GM12864 (cell line): Measurements from ENCODE around the gene HSBP1L1.
"Not testable (repeated sequence)": the region's sequence is repeated elsewhere in the genome, so short reads cannot be mapped to it uniquely, and the experiment has no call there.

Experiments used
- DNase-seq: peaks from one replicate; pipeline ENCODE4 v3.0.0-alpha.2; 2011; ENCODE audit warnings: low read depth
- H3K4me3 ChIP-seq: 2 replicates; pipeline ENCODE4 v1.5.1; 2011; ENCODE audit warnings: mild to moderate bottlenecking, low read depth, low read length, control low read depth
- CTCF ChIP-seq: IDR thresholded peaks from 2 replicates; pipeline ENCODE4 v1.5.1; 2011; ENCODE audit warnings: low read depth, mild to moderate bottlenecking, moderate library complexity, low read length, control low read depth, inconsistent platforms; ENCODE audit errors: missing control alignments

Gene HSBP1L1

GRCh38 chr18:79955302-79956075 lies 9.0 kb upstream of the HSBP1L1 start:
- no peak for TF ChIP-seq CTCF
- no peak for DNase-seq
- H3K4me3 ChIP-seq, result no peak overlapping the region

GRCh38 chr18:79956276-79956675 lies 8.2 kb upstream of the HSBP1L1 start:
- TF ChIP-seq CTCF, result no peak
- H3K4me3 ChIP-seq, result no peak overlapping the region
- DNase-seq, result no peak

DNA sequence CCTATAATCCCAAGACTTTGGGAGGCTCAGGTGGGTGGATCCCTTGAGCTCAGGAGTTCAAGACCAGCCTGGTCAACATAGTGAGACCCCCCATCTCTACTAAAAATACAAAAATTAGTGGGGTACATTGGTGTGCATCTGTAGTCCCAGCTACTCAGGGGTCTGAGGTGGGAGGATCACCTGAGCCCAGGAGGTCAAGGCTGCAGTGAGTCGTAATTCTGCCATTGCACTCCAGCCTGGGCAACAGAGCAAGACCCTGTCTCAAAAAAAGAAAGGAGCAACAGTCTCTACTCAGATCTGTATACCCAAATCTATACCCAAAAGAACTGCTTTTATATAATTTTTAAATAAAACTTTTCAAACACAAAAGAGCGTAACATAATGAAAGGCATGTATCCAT lies 5.5 kb upstream of the HSBP1L1 start:
- DNase-seq, result no peak
- TF ChIP-seq CTCF, result no peak
- no peak overlapping the region for H3K4me3 ChIP-seq

GRCh38 chr18:79960161-79960801 lies 4.2 kb upstream of the HSBP1L1 start:
- DNase-seq, H3K4me3 ChIP-seq: not testable (repeated sequence)

GRCh38 chr18:79960921-79961526 lies 3.4 kb upstream of the HSBP1L1 start:
- no peak for TF ChIP-seq CTCF
- DNase-seq, result no peak

DNA sequence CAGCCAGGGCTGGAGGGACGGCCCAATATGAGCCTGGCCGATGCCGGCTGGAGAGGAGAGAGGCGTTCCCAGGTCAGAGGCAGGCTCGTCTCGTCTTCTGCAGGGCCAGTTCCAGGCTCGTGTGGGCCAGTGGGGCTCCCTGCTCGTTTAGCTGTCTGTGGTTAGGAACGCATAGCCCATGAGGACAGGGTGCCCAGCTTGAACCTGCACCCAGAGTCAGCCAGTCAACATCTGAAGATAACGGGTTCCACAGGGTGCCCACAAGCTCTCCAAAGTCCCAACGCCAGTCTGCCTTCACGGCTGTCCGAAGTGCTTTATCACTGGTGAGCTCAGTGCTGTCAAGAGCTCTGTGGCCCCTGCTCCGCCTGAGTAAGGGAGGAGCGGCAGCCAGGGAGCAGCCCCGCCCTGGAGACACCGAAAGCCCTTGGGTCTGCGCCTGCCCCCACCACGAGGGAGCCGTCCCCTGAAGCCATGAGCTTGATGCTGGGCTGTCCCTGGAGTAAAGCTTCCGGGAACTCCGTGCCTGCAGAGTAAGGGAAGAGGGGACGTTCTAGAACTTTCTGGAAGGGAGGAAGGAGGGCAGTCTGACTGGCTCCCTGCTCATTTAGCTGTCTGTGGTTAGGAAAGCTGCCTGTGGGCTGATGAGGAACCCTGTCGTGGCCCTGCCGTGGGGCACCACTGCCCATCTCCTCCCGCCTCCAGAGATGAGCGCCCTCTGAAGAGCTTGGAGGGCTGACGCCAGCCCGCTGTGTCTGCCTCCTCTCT lies 2.7 kb upstream of the HSBP1L1 start:
- TF ChIP-seq CTCF, result no peak
- DNase-seq, result no peak
- H3K4me3 ChIP-seq, result no peak overlapping the region

More at GRCh38 chr18:79960921-79961526, 3.4 kb upstream of the HSBP1L1 start:
- no peak overlapping the region for H3K4me3 ChIP-seq

GRCh38 chr18:79962311-79962710 lies 2.1 kb upstream of the HSBP1L1 start:
- no peak overlapping the region for H3K4me3 ChIP-seq
- no peak for TF ChIP-seq CTCF
- DNase-seq, result no peak
